ENCODE results near the gene NSG1.

The NSG1 gene

DNA sequence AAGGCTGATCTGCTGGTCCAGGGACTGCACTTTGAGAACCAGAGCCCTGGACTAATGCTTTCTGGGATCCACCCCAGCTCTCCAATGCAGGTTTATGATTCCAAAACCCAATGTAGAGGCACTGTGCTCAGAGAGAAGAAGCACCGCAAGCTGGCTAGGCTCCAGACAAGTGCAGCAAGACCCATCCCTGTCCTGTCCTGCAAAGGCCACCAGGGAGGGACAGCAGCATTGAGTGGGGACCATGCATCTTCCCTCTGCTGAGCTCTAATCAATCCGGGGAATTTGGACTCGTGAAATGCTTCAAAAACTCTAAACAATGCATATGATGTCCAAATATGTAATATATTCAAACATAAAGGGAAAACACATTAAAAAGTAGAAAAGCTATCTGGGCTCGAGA is 10.8 kb upstream of the NSG1 start:
- H3K9me2 ChIP-seq (replicated peaks; ENCODE audit: insufficient read depth, low read length), result no peaks in the 10 kb centered on the region
- H3F3A ChIP-seq (ENCODE audit: insufficient read depth, low read length), result no peaks in the 10 kb centered on the region
- no peaks in the 10 kb centered on the region for H3K27me3 ChIP-seq (replicated peaks; ENCODE audit: insufficient read depth, low read length)
- H2AFZ ChIP-seq (ENCODE audit: low read length), result no peak overlapping the region
- TF ChIP-seq, protein P1, sequence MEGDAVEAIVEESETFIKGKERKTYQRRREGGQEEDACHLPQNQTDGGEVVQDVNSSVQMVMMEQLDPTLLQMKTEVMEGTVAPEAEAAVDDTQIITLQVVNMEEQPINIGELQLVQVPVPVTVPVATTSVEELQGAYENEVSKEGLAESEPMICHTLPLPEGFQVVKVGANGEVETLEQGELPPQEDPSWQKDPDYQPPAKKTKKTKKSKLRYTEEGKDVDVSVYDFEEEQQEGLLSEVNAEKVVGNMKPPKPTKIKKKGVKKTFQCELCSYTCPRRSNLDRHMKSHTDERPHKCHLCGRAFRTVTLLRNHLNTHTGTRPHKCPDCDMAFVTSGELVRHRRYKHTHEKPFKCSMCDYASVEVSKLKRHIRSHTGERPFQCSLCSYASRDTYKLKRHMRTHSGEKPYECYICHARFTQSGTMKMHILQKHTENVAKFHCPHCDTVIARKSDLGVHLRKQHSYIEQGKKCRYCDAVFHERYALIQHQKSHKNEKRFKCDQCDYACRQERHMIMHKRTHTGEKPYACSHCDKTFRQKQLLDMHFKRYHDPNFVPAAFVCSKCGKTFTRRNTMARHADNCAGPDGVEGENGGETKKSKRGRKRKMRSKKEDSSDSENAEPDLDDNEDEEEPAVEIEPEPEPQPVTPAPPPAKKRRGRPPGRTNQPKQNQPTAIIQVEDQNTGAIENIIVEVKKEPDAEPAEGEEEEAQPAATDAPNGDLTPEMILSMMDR (IDR thresholded peaks at IDR 0.05; ENCODE audit: low read length), result no peak
- TF ChIP-seq EZH2phosphoT487 (IDR thresholded peaks at IDR 0.05; ENCODE audit: low read length), result no peak
- TF ChIP-seq EZH2 (optimal IDR thresholded peaks at IDR 0.05; ENCODE audit: low read depth, low read length), result no peak
- H3K79me2 ChIP-seq (ENCODE audit: low read length), result no peaks in the 10 kb centered on the region
- H3K9me3 ChIP-seq (replicated peaks; ENCODE audit: insufficient read depth, low read length), result no peaks in the 10 kb centered on the region
- no peaks in the 10 kb centered on the region for H3K36me3 ChIP-seq (replicated peaks; ENCODE audit: insufficient read depth, low read length)
- H3K9ac ChIP-seq (ENCODE audit: low read length), result no peak overlapping the region
- no peak for DNase-seq
- H4K20me1 ChIP-seq (ENCODE audit: insufficient read depth, low read length), result no peaks in the 10 kb centered on the region
- no peaks in the 10 kb centered on the region for H3K4me1 ChIP-seq (ENCODE audit: low read length)
- H3K4me3 ChIP-seq (ENCODE audit: low read length), result no peak overlapping the region
- H3K4me2 ChIP-seq (ENCODE audit: low read depth, low read length), result no peak overlapping the region
- H3K27ac ChIP-seq (ENCODE audit: low read length), result no peak overlapping the region

DNA sequence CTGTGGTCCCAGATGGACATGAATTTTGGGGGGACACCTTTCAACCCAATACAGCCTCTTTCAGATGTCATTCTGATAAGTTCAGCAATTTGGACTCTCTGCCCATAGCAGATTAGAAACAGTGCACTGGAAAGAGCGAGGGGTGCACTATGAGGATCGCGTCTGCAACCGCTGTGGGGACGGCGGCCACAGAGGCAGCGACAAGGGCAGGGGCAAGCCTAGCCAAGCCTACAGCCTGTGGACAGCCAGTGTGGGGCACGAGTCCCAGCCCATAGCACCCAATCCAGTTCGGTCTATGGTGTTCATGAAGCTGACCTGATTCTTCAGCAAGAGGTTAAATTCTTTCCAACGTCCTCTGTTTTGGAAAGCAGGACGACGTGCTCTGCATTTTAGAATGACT is 9.7 kb upstream of the NSG1 start:
- no peak for DNase-seq
- TF ChIP-seq, protein P1 (IDR thresholded peaks at IDR 0.05; ENCODE audit: low read length), result no peak
- TF ChIP-seq EZH2phosphoT487 (IDR thresholded peaks at IDR 0.05; ENCODE audit: low read length), result no peak
- TF ChIP-seq EZH2 (optimal IDR thresholded peaks at IDR 0.05; ENCODE audit: low read depth, low read length), result no peak
- Histone ChIP-seq H3K9me2 (replicated peaks; ENCODE audit: insufficient read depth, low read length) (no peaks in the 10 kb centered on the region), H3K4me3 (ENCODE audit: low read length) (no peak overlapping the region), H3K27ac (ENCODE audit: low read length) (no peak overlapping the region), H2AFZ (ENCODE audit: low read length) (no peak overlapping the region), H3K9me3 (replicated peaks; ENCODE audit: insufficient read depth, low read length) (no peaks in the 10 kb centered on the region), H3K79me2 (ENCODE audit: low read length) (no peaks in the 10 kb centered on the region), H3K9ac (ENCODE audit: low read length) (no peak overlapping the region), H3K36me3 (replicated peaks; ENCODE audit: insufficient read depth, low read length) (no peaks in the 10 kb centered on the region), H3K4me1 (ENCODE audit: low read length) (no peaks in the 10 kb centered on the region), H3K4me2 (ENCODE audit: low read depth, low read length) (no peak overlapping the region), H3K27me3 (replicated peaks; ENCODE audit: insufficient read depth, low read length) (no peaks in the 10 kb centered on the region), H4K20me1 (ENCODE audit: insufficient read depth, low read length) (no peaks in the 10 kb centered on the region), H3F3A (ENCODE audit: insufficient read depth, low read length) (no peaks in the 10 kb centered on the region)

DNA sequence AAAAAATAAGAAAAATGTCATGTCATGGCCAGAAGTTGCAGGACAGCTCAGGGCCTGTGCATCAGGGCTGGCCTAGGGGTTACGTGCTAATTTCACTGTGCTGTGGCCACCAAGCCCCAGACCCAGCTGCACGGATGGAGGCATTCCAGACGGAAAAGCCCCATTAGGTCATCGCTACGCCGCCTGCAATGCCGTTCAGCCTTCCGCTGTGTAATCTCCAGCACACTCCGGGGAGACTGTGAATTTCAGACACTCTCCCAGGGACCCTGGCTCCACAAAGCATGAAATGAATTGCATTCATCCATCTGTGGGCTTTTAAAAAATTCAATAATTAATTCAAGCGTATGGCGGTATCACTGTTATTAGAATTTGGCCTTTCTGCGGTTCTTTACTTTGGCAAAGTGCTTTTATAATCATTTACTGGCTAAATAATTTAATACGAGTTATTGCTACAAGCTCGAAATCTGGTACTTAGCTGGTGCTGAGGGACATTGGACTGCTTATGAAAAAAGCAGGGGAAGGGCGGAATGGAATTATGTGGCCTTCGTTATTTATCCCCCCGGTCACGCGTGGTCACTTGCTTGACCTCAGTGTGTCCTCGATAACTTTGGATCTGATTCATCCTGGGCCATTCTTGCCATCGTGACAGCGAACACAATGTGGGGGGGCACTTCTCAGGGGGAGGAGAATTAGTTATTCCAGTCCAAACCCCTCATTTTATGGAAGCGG is 9.0 kb upstream of the NSG1 start:
- TF ChIP-seq, protein P1 (IDR thresholded peaks at IDR 0.05; ENCODE audit: low read length), result no peak
- TF ChIP-seq EZH2 (optimal IDR thresholded peaks at IDR 0.05; ENCODE audit: low read depth, low read length) (no peak), EZH2phosphoT487 (IDR thresholded peaks at IDR 0.05; ENCODE audit: low read length) (no peak)
- no peaks in the 10 kb centered on the region for H3K27me3 ChIP-seq (replicated peaks; ENCODE audit: insufficient read depth, low read length)
- DNase-seq, result no peak
- H3K36me3 ChIP-seq (replicated peaks; ENCODE audit: insufficient read depth, low read length), result no peaks in the 10 kb centered on the region
- no peak overlapping the region for H3K4me3 ChIP-seq (ENCODE audit: low read length)
- no peak overlapping the region for H3K4me2 ChIP-seq (ENCODE audit: low read depth, low read length)
- H3K27ac ChIP-seq (ENCODE audit: low read length), result no peak overlapping the region
- no peaks in the 10 kb centered on the region for H3K4me1 ChIP-seq (ENCODE audit: low read length)
- no peaks in the 10 kb centered on the region for H3K9me3 ChIP-seq (replicated peaks; ENCODE audit: insufficient read depth, low read length)
- no peaks in the 10 kb centered on the region for H3F3A ChIP-seq (ENCODE audit: insufficient read depth, low read length)
- no peaks in the 10 kb centered on the region for H3K79me2 ChIP-seq (ENCODE audit: low read length)
- no peaks in the 10 kb centered on the region for H4K20me1 ChIP-seq (ENCODE audit: insufficient read depth, low read length)
- H3K9me2 ChIP-seq (replicated peaks; ENCODE audit: insufficient read depth, low read length), result no peaks in the 10 kb centered on the region
- H2AFZ ChIP-seq (ENCODE audit: low read length), result no peak overlapping the region
- no peak overlapping the region for H3K9ac ChIP-seq (ENCODE audit: low read length)

Measured in MM.1S (cell line).